Activated T-cell treated with anti-CD3 and anti-CD28 coated beads for 1 hour (primary cell): ENCODE results near the gene HDDC2.

ENCODE experiments used
- DNase-seq: peaks from one replicate; pipeline ENCODE4 v3.0.0-alpha.2; 2020; ENCODE audit warnings: low read depth

Gene HDDC2, protein sequence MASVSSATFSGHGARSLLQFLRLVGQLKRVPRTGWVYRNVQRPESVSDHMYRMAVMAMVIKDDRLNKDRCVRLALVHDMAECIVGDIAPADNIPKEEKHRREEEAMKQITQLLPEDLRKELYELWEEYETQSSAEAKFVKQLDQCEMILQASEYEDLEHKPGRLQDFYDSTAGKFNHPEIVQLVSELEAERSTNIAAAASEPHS

DNA sequence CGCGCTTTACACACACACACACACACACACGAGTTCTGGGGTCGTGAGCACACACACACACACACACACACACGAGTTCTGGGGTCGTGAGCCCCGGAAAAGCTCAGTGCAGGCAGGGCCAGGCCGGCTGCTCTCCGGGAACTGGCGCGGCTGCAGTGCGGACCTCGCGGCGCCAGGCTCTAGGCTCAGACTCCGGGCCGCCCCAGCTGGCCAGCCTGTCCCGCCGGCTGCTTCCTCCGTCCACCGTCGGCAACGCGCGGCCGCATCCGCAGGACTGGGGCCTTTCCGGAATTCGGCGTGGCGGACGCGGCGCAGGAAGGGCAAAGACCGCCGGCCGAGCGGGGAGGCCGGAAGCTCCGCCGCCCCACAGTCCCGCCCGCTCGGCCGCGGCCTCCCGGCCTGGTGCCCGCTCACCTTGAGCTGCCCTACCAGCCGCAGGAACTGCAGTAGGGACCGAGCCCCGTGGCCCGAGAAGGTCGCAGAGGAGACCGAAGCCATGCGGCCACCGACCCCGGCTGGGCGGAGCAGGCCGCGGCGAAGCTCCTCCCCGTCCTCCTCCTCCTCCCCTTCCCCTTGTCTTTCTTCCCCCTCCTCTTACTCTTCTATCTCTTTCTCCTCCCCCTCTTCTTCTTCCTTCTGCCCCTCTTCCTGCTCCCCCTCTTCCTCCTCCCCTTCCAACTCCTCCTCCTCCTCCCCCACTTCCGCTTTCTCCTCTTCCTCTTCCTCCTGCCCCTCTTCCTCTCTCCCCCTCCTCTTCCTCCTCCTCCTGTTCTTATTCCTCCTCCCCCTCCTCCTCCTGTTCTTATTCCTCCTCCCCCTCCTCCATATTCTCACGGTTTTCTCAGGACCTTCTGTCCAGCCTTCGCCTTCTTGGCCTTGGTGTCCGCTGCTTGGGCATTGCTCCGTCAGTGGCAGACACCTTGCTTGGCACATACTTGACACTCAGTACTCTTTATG is at the start of gene HDDC2:
Gene HDDC2, minus strand, starts transcription at position 533 of the 957 bp plus-strand sequence. Its CDS starts 35 bp downstream, at position 498.
- DNase-seq = peak; percentile 14

DNA sequence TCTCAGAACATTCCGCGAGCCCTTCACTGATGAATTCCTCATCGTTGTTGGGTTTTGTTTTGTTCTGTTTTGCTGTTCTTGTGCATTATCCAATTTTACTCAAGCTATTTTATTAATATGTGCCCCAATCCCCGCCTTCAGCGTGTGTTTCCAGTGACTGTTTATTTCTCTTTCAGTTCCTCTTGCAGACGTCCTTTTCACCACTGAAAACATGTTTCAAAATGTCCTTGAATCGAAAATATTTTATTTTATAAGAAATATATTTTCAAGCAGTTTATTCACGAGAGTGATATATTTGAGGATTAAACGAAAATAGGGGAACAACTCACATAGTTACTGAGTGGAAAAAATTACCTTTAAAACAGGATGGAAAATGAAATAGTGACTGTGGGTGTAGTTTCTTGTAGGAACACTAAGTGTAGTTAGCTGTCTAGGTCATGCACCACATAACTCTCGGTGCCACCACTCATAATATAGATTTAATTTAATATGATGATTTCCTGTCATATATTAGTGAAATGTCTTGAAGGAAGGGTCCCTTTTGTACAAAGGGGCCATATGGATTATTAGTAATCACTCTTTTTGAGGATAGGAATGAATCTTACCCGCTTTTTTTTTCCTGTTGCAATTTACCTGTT is 45.3 kb upstream of the HDDC2 start:
- DNase-seq = no peak

DNA sequence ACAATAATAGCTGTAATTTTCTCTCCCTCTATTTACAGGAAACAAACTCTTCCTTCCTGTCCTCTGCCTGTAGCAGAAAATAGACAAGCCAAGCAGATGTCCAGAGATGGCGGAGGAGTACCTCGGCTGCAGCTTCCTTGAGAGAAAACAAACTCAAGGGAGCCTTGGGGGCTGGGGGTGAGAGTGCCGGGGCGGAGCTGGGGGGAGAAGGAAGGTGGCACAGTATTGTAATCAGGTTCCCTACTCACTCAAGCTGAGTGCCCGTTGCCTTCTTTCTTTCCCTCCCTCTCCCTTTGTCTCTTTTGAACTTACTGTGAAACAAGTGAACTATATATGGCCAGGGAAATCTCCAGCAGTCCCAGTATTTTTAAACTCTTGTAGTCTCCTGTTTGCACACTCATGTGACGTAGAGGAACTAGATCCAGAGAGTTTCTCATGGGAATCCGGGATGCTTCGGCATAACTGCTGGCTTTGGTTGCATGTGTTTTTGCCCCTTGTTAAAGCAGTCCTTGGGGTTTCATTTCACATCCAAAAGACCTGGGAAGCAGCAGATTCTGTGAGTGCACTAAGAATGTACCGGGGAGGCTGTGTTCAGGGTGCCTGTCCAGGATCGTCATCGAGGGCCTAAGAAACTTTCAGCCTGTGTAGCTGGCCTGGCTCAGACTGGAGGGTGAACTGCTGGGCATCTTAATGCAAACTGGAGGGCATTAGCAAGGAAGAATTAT is 44.6 kb upstream of the HDDC2 start:
- DNase-seq = no peak

DNA sequence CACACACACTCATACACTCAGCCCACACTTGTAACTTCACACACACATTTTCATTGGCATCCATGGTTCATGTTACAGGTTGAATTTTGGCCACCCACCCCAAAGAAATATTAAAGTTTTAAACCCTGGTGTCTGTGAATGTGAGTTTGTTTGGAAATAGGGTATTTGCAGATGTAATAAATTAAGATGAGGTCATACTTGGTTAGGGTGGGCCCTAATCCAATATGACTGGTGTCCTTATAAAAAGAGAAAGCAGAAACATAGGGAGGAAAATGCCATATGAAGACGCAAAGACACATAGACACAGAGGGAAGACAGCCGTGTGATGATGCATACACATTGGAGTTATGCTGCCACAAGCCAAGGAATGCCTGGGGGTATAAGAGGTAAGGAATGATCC is 39.7 kb upstream of the HDDC2 start:
- no peak for DNase-seq

DNA sequence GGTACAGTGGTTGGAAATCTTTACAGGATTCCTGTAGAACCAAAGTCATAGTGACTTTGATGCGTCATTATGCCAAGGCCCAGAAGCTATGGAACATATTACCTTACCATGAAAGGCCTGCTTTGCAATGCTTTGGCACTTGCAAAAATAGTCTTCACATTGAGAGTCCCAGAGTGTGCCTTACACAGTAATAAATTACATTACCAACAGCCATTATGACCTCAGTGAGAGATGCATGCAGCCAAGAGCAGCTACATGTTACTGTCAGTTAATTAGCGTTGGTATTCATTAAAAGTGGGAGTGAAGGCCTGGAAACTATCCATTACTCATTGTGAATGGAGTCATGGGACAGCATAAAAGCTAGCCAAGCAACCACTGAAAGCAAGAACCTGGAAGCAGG is 39.2 kb upstream of the HDDC2 start:
- DNase-seq = no peak

DNA sequence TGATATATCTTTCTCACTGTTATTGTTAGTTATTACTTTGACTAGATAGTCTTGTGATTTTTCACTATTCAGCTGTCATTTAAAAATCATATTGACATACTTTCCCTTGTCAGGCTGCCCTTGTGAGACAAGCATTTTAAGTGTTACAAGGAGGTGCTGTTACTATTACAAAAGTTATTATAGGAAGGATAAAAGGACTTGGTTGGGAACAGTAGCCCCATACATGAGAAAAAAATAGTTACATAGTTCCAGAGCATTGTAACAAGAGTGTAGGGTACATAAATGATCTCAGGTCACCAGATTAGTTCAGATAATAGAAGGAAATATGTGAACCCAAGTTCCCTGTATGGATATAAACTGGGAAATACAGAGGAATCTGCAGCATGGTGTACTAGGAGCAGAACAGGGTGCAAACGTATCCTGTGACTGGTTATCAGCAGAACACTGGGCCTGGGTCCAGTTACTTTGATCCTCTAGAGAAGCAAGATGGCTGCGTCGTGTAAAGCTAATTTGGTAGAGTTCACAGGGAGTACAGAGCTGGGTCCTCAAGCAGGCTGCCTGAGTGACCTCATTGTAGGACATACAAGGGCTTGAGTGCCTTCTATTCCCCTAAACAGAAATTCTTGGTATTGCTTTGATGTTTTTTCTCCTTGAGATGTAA is 38.5 kb upstream of the HDDC2 start:
- DNase-seq = no peak

DNA sequence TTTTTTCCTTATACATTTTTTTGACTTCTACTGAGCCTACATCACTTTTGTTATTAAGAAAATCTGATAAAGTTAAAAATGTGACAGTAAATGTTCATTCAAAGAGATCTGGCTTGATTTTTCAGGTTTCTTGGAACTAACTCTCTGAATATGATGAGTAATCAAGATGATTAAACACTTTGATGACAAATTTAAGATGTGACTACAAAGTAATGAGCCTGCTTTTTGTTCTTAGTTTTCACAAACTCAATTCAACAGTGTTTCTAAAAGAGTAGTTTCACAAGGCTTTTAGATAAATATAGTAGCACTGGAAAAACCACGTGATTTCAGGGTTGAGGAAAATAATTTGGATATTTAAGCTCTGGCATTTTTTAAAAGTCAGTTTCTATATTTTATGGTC is 37.9 kb upstream of the HDDC2 start:
- no peak for DNase-seq

DNA sequence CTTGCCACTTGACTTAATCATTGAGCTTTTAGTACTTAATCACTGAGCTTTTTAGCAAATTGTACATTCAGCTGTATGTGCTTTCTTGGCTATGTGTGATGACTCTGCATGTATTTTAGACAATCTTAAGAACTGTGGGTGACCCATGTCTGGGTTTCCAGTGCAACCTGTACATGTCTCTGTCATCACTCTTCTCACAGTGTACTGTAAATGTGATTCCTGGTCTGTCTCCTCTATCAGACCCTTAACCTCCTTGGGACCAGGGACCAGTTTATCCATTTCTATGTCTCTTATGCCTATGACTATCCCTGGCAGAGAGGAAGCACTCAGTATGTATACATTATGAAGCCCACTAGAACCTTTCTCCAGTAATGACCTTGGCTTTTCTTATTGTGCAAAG is 36.6 kb upstream of the HDDC2 start:
- no peak for DNase-seq

DNA sequence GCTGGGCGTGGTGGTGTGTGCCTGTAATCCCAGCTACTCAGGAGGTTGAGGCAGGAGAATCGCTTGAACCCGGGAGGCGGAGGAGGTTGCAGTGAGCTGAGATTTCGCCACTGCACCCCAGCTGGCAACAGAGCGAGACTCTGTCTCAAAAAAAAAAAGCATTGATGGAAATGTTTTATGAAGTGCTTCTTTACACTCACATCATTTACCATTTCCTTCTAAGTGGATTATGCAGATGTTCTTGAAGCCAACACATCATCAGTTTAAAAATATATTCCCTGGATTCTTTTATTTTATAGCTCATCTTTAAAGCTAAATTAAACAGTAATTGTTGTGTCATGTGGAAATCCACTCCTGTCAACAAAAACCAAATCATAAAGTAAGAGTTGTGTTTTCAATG is 35.9 kb upstream of the HDDC2 start:
- no peak for DNase-seq

DNA sequence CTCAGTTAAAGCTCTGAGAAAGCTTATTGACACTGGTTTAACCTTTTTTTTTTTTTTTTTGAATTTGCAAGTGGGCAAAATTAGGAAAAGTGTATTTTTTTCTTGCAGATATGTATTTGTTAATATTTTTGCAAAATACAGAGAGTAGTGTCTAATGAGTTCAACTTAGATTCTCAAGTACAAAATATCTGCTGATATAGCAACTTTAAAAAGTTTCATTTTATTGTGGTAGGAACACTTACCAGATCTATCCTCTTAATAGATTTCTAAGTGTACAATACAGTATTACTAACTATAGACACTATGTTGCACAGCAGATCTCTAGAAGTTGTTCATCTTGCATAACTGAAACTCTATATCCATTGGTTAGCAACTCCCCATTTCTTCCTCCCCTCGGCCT is 30.9 kb upstream of the HDDC2 start:
- DNase-seq = no peak

DNA sequence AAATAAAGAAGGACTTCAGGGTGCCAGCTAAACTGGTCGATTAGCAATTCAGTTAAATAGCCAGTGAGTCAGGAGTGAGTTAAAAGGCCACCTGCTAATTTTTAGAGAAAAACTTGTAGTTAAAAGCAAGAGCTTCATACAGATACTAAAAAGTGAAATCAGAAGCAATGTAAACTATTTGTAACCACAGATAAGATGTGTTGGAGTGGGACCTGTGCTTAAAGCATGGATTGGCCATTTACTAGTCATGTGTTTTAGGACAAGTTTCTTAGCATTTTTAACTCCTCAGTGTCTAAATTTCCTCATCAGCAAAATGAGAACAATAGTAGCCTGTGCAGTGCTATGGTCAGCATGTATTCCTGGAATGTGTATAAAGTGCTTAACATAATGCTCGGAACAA is 23.8 kb upstream of the HDDC2 start:
- DNase-seq = no peak

DNA sequence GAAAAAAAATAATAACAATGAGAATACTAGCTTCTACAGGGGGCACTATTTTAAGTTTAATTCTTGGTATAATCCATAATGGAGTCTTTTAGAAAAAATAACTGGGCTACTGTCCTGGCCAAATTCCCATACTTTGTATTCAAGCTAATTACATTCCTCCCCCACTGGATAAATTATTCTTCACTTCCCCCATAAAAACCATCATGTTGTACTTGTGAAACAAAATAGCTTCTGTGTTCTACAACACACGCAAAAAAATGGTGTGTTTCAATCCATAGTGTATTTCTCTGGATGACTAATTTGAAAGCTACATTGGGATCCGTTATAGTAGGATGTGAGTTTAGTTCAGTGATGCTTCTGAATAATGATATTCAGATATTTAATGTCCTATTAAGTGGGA is 21.6 kb upstream of the HDDC2 start:
- no peak for DNase-seq

DNA sequence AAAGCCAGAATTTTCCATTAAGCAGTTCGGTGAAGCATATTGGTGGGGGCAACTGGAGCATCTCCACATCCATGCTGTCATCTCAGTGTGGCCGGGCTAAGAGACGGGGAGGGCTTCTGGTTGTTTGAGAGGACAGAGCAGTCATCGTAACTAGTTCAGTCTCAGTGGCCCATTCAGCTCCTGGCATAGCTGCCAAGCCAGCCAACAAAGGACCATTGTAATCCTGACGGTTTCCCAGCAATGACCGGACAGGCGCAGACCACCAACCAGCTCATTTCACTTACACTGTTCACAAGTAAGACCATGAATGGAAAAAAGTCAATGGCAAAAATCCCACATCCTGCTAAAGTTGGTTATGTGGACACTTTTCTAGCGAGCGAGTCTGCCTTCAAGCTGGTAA is 14.9 kb upstream of the HDDC2 start:
- DNase-seq = no peak

DNA sequence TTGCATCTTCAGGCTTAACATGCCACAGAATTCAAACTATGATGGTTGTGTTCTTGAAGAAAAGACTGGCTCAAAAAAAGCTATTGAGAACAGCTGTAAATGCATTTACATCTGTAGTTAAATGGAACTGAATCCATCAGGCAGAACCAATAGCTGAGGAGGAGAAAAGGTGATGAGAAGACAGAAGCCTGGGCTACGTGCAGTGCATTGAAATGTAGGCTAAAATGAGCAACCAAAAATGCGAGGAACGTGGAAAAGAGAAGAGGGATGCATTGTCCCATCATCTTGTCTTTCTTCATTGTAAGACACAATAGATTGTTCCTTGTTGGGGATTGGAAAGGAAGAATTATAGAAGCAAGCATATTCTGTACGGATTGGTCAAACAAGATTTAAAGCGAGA is 13.8 kb upstream of the HDDC2 start:
- no peak for DNase-seq

DNA sequence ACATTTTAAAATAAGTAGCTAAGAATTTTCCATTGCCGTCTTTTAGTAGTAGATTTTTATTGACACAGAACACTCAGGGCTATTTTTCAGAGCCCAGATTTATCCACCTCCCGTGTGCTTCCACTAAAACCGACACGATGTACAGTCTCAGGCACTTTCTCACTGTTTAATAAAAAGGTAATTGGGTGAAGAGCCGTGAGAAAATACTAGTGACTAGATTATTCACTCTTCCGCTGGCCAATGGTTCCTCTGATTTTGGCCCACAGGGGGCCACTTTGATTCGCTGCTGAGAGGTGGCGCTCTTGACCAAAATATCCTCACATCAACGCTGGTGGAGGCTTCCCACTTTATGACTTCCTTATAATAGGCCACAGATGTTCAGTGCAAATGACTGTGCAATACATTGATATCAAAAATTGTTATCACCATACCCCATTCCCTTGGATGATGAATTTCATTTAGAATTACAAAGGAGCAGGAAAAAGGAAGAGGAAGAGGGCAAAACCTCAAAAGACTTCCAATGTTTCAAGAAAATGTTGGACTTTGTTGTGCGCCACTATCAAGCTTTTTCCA is 12.3 kb upstream of the HDDC2 start:
- DNase-seq = peak; percentile 10

DNA sequence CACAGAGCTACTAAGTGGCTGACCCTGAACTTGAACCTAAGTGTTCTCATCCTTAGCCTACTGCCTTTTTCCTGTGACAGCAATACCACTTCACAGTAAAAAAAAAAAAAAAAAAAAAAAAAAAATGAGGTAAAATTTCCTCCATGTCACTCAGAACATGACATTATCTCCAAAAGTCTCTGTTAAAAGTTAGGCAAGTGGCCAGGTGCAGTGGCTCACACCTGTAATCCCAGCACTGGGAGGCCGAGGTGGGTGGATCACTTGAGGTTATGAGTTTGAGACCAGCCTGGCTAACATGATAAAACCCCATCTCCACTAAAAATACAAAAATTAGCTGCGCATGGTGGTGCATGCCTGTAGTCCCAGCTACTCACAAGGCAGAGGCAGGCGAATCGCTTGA is 11.2 kb upstream of the HDDC2 start:
- no peak for DNase-seq

DNA sequence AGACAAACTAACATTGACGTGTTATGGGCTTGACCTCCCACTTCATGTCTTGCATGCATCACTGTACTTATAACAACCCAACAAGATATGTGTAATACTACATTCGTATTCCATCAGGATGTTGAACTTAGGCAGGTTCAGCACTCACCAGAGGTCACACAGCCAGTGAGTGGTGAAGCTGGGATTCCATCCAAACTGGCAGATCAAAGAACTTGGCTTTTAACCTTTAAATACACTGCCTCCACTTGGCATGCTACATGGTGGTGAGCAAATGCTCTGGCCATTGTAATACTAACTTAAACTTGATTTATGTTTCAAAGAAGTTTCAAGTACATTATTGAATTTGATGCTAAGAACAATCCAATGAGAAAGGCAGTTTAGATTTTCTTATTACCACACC is 10.7 kb upstream of the HDDC2 start:
- DNase-seq = no peak

DNA sequence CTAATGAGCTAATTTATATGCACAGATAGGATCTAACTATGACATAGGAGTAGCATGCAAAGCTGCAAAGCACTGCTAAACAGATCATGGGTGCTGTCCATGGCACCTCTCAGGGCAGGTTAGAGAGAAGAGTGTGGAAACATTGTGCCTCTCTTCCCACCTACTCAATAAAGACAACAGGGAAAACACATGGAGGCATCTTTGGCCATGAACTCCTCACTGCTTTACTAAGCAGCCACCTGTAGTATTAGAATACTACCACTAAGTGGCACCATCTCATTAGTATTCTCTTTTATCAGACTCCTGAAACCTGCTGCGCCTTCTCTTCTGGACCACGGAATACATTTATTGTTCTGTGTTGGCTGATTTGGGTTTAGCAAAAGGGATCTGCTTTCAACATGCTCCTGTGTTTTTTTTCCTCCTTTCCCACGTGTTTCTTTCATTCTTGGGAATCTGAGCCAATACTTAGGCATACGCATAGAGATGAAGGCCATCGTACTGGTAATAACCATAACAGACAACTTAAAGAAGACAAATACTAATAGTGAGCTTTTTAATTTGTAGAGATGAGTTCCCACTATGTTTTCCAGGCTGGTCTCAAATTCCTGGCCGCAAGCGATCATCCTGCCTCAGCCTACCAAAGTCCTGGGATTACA is 9.4 kb upstream of the HDDC2 start:
- no peak for DNase-seq

DNA sequence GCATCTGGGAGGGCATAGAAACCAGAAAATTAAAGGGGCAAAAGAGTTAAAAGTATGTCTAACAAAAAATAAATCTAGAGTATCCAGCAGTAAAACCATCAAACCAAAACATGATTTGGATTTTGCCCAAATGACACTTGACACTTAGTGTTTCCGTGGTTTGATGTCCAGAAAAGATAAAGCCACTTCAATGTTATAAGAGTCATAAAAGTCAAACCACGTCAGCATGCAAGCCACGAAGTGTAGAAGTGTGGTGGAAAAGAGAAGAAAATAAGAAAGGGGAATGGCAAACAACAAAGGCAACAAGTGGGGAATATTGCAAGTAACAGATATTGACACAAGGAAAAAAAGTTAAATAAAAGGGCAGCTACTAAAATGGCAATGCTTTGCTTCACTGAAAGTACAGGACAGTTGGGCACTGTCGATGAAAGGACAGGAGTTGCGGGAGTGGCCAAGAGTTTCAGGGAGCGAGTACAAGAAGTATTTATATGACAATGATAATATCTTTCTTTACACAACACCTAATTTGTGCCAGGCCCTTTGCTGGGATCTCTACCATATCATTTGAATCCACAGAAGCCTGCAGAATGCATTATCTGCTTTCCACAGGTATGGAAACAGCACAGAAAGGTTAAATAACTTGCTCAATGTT is 6.3 kb upstream of the HDDC2 start:
- no peak for DNase-seq

DNA sequence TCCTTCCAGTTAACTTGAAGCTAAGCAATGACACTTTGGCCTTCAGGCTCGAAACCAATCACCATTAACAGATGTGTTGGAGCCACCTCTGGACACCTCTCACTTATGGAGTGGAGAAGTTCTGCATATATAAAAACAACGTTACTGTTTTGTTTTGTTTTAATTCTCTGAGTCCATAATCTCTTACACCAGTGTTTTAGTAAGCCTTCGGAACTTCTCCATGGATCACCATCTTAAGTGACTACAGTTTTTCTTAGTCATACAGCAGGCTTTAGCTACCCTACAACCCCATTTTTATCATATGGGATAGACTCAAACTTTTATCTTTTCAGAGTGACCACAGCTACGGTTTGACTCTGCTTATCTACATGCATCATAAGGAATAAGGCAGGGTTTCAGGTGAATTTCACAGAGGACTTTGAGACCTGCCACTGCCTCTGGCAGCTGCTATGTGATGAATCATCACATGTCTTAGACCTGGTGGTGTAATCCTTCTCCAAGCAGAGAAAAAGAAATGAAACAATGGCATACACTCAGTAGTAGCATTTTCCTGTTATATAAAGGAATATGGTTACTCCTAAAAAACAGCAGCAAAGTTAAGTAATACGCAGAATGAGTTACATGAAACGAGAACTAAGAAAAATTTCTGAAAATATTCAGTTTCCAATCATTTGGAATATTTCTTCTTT is 5.5 kb upstream of the HDDC2 start:
- no peak for DNase-seq
